GM12874 (cell line): ENCODE results near the gene RNF114.

Experiments
- TF ChIP-seq, protein P1 (sequence below): IDR thresholded peaks from 2 replicates; pipeline ENCODE4 v1.5.1; 2011; ENCODE audit warnings: low read depth, mild to moderate bottlenecking, control low read depth, low read length, moderate library complexity; ENCODE audit not compliant: insufficient read depth

RNF114 gene

DNA sequence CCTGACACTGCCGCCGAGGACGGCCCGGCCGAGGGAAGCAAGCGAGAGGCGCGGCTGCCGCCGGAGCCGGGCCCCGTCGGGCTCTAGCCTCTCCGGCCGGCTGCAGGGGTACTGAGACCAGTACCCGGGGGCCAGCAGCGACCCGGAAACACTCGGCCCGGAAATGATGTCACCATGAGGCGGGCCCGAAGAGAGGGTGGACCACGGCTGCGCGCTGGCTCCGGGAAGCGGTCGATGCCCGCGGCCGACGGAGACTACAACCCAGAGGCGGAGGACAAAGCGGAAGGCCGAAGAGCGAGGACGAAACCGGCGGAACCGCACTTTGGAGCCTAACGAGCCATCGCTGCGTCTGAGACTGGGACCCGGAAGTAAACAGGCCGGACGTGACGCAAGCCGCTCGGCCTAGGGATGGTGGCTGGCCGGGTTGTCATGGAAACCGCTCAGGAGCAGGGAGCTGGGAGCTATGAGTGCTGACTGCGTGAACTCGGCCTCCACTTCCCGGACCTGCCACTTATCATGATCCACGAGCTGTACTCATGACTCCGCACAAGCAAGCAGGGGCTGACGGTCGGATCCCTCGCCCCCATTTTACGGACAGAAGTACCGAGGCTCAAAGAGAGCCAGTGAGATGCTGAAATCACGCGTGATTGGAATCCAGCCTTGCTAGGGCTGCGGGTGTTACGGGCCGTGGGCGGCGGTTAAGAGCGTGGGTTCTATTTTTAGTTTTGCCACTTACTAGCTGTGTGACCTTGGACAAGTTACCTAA lies 20.6 kb upstream of the RNF114 start, which contains the start of gene SPATA2:
SPATA2 (minus strand) TSS at position 150 of the 766 bp plus-strand sequence. CDS start 7,039 bp downstream, outside the sequence.
- TF ChIP-seq, protein P1, sequence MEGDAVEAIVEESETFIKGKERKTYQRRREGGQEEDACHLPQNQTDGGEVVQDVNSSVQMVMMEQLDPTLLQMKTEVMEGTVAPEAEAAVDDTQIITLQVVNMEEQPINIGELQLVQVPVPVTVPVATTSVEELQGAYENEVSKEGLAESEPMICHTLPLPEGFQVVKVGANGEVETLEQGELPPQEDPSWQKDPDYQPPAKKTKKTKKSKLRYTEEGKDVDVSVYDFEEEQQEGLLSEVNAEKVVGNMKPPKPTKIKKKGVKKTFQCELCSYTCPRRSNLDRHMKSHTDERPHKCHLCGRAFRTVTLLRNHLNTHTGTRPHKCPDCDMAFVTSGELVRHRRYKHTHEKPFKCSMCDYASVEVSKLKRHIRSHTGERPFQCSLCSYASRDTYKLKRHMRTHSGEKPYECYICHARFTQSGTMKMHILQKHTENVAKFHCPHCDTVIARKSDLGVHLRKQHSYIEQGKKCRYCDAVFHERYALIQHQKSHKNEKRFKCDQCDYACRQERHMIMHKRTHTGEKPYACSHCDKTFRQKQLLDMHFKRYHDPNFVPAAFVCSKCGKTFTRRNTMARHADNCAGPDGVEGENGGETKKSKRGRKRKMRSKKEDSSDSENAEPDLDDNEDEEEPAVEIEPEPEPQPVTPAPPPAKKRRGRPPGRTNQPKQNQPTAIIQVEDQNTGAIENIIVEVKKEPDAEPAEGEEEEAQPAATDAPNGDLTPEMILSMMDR = no peak

DNA sequence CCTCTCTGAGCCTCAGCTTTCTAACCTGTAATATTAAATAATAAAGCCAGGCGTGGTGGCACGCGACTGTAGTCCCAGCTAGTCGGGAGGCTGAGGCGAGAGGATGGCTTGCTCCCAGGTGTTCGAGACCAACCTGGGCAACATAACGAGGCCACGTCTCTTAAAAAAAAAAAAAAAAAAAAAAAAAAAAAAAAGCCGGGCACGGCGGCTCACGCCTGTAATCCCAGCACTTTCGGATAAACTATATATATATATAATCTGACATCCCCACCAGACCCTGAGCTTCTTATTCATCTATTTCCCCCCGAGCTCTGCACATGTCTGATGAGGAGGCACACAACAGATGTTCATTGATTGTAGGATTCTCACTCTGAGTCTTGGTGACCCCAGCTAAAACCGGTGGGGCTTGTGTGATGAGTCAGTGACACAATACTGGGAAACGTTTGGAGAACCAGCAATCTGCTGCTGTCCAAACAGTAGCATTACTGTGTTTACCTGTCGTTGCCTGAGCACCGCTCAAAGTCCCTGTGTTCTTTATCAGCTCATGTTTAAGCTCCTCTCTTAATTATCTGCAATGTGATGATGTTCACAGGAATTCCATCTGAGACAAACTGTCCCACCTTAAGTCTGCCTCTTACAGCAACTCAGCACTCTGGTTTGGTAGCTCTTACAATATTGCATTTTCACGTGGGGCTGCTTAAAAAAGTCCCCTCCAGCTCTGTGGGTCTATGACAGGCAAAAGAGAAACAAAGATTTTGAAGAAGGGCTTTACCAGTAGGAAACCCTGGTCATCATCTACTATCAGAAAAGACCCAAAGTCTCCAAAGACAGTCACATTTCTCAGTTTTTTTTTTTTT lies 19.8 kb upstream of the RNF114 start:
- TF ChIP-seq, protein P1 = no peak

DNA sequence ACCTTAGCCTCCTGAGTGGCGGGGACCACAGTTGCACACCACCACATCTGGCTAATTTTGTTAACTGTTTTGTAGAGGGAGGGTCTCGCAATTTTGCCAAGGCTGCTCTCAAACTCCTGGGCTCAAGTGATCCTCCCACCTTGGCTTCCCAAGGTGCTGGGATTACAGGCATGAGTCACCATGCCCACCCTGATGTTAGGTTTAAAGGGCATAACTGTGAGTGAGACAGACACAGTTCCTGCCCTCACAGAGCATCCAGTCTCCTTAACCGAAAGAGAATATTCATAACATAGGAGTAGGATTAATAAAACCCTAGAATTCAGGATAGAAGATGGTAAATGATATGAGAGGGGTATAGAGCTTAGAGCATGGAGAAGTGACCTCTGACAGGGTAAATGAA lies 17.8 kb upstream of the RNF114 start:
- TF ChIP-seq, protein P1 = no peak

DNA sequence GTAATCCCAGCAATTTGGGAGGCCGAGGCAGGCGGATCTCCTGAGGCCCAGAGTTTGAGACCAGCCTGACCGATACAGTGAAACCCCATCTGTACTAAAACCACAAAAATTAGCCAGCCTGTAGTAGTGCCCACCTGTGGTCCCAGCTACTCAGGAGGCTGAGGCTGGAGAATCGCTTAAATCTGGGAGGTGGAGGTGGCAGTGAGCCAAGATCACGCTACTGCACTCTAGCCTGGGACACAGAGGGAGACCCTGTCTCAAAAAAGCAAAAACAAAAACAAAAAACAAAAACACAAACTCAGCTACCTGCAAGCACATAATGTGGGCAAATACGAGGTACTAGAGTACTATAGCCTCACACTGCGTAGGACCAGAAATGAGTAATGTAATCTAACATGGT lies 17.2 kb upstream of the RNF114 start:
- TF ChIP-seq, protein P1 = no peak

DNA sequence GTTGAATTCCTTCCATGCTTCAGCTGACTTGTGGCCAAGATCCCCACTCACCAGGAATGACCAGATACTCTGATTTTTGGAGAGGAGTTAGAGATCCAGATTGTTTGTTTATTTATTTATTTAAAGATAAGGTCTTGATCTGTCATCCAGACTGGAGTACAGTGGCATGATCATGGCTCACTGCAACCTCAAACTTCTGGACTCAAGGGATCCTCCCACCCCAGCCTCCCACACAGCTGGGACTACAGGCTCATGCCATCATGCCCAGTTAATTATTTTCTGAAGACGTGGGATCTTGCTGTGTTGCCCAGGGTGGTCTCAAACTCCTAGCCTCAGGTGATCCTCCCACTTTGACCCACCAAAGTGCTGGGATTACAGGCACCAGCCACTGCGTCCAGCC lies 16.7 kb upstream of the RNF114 start:
- TF ChIP-seq, protein P1 = no peak

DNA sequence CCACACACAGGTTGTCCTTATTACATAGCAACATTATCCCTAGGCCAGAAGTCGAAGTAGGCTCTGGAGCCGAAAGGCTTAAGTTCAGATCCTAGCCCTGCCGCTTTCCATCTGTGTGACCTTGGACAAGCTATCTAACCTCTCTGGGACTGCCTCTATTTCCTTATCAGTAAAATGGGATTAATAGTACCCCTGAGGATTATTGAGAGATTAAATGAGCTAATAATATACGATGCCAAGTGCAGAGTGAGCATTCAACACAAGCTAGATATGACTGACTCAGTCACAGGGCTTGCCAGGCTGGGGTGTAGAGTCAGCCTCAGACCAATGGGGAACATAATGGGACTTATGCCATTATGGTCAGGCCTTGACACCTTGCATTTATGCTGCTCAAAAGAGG lies 11.9 kb upstream of the RNF114 start:
- TF ChIP-seq, protein P1 = no peak

DNA sequence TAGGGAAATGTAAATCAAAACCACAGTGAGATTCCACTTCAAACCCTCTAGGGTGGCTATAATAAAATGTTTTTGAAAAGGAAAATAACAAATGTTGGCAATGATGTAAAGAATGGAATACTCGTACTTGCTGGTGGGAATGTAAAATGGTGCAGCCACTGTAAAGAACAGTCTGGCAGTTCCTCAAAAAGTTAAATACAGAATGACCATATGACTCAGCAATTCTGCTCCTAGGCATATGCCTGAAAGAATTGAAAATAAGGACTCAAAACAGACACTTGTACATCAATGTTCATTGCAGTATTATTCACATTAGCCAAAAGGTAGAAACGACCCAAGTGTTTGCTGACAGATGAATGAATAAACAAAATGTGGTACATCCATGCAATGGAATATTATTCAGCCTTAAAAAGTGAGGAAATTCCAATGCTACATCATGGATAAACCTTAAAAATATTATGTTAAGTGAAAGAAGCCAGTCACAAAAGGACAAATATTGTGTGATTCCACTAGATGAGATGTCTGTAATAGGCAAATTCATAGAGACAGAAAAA lies 10.2 kb upstream of the RNF114 start:
- TF ChIP-seq, protein P1 = no peak
